Naive thymus-derived CD4-positive, alpha-beta T cell (primary cell): Measurements from ENCODE around the gene UQCRH. TPM values are rescaled to one million over a fixed set of nuclear protein-coding genes. Genes with fewer than 3 reads are reported as not detected.
A peak's percentile ranks its signal among the peaks of the same experiment; 100 is the strongest.

Experiments used
- ATAC-seq: fragments of 150-1000 bp; cut with Tn5 transposase; 2 replicates; pipeline ENCODE4 v1.10.0; 2021; ENCODE audit warnings: mild to moderate bottlenecking, moderate library complexity
- CTCF ChIA-PET: fragments of 350-600 bp; sonication (Branson Sonifier 250); formaldehyde crosslinking; loops from one replicate; lab custom pipeline; 2021; ENCODE audit warnings: antibody characterized with exemption; lab: Charles Lee
- POLR2A ChIA-PET: fragments of 350-600 bp; sonication (Branson Sonifier 250); formaldehyde crosslinking; loops from one replicate; lab custom pipeline; 2021; ENCODE audit warnings: antibody characterized with exemption, inconsistent platforms; lab: Charles Lee
- DNase-seq, 9 donors: peaks; one replicate each; pipeline versions ENCODE4 v3.0.0 to v3.0.0-alpha.2; 2020 to 2022; ENCODE audit warnings: mixed read lengths in 1 of 9
- H3K27ac ChIP-seq: one replicate; pipeline ENCODE4 v1.7.0; 2013; ENCODE audit warnings: mild to moderate bottlenecking, low read depth, low read length, moderate library complexity
- H3K27me3 ChIP-seq, 2 donors: one replicate each; pipeline ENCODE4 v1.7.0; 2013; ENCODE audit warnings: low read length in 2 of 2, mild to moderate bottlenecking in 2 of 2, moderate library complexity in 2 of 2; ENCODE audit not compliant: control insufficient read depth in 2 of 2, insufficient read depth in 2 of 2
- H3K36me3 ChIP-seq, 3 experiments: 1 replicate in 2 of 3; 2 replicates in 1 of 3; pipeline ENCODE4 v1.7.0; 2013; ENCODE audit warnings: low read length in 3 of 3, mild to moderate bottlenecking in 3 of 3, moderate library complexity in 1 of 3; ENCODE audit not compliant: insufficient read depth in 3 of 3, control insufficient read depth in 2 of 3
- H3K4me1 ChIP-seq, 2 donors: one replicate each; pipeline ENCODE4 v1.7.0; 2013; ENCODE audit warnings: low read length in 2 of 2, mild to moderate bottlenecking in 2 of 2, moderate library complexity in 1 of 2; ENCODE audit not compliant: control insufficient read depth in 2 of 2, insufficient read depth in 2 of 2
- H3K4me3 ChIP-seq: 2 replicates; pipeline ENCODE4 v1.7.0; 2013; ENCODE audit warnings: mild to moderate bottlenecking, low read length
- H3K9me3 ChIP-seq, 3 experiments: 1 replicate in 2 of 3; 2 replicates in 1 of 3; pipeline ENCODE4 v1.7.0; 2013; ENCODE audit warnings: low read length in 3 of 3; ENCODE audit not compliant: control insufficient read depth in 2 of 3
- H3K27ac Mint-ChIP-seq, 9 donors: one replicate each; pipeline ENCODE4 v1.8.0; 2020 to 2022; ENCODE audit warnings: mixed read lengths in 9 of 9, mild to moderate bottlenecking in 8 of 9, moderate library complexity in 5 of 9, inconsistent platforms in 2 of 9
- H3K27me3 Mint-ChIP-seq, 5 donors: one replicate each; pipeline ENCODE4 v1.8.0; 2021 to 2022; ENCODE audit warnings: mixed read lengths in 5 of 5, mild to moderate bottlenecking in 1 of 5
- H3K36me3 Mint-ChIP-seq, 5 donors: one replicate each; pipeline ENCODE4 v1.8.0; 2020 to 2022; ENCODE audit warnings: mixed read lengths in 5 of 5, mild to moderate bottlenecking in 3 of 5, inconsistent platforms in 1 of 5
- H3K4me1 Mint-ChIP-seq, 7 donors: one replicate each; pipeline ENCODE4 v1.8.0; 2020 to 2022; ENCODE audit warnings: mixed read lengths in 7 of 7, mild to moderate bottlenecking in 3 of 7, inconsistent platforms in 1 of 7
- H3K4me3 Mint-ChIP-seq, 10 donors: one replicate each; pipeline ENCODE4 v1.8.0; 2020 to 2022; ENCODE audit warnings: mild to moderate bottlenecking in 10 of 10, mixed read lengths in 10 of 10, moderate library complexity in 6 of 10, inconsistent platforms in 2 of 10
- H3K9me3 Mint-ChIP-seq, 11 donors: one replicate each; pipeline ENCODE4 v1.8.0; 2020 to 2022; ENCODE audit warnings: mixed read lengths in 11 of 11, mild to moderate bottlenecking in 4 of 11, inconsistent platforms in 1 of 11, moderate library complexity in 1 of 11
- intact Hi-C, 2 donors: fragments of 100-400 bp; cut with micrococcal nuclease; formaldehyde crosslinking; loops; one replicate each; pipeline ENCODE4 v1.15.1; 2023
- polyA plus RNA-seq, 2 donors: library from polyadenylated mRNA; unstranded; fragments of 300-500 nt; fragmentation: Illumina TruSeq; gene quantifications; one replicate each; pipeline ENCODE4 v1.2.3, GENCODE V29; 2021
- total RNA-seq, 6 experiments: library from RNA in 5 of 6; stranded (reverse) in 5 of 6; gene quantifications; 1 replicate in 5 of 6; 2 replicates in 1 of 6; pipeline ENCODE4 v1.2.3 and lab custom pipeline; 2021 to 2026

Gene UQCRH
- total and polyA plus RNA-seq, 7 experiments from 2014 or later, result 107 to 332 (median 137) TPM

DNA sequence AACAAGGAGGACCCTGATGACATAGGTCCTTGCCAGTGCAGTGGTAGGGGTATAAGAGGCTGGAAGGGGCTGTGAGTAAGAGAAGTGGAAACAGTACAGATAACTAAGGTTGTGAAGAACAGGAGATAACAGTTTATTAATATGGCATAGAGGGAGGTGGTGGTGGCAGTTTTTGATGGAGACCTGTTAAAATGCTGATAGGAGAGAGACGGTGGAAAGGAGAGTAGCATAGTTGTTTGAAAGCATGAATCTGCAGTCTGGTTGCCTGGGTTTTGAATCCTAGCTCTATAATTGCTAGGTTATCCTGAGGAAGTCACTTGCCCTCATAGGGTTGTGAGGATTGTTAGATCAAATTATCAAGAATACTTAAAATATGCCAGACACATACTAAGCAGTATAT, 19.4 kb upstream of the UQCRH start:
- Histone ChIP-seq H3K9me3 (no peaks in the 10 kb centered on the region), H3K4me1 (no peaks in the 10 kb centered on the region), H3K4me3 (no peak overlapping the region), H3K27ac (no peak overlapping the region), H3K36me3 (peaks cover 0 to 51% (median 4%) of the 10 kb centered on the region in 3 experiments), H3K27me3 (no peaks in the 10 kb centered on the region)
- Mint-ChIP-seq H3K4me3 (no peak overlapping the region), H3K36me3 (peaks cover 3 to 28% (median 7%) of the 10 kb centered on the region in 5 donors), H3K4me1 (peaks cover 4 to 33% (median 16%) of the 10 kb centered on the region in 7 donors), H3K27ac (peak overlapping the region in 5 of 9 donors; percentile 4 to 80 (median 36)), H3K27me3 (no peaks in the 10 kb centered on the region), H3K9me3 (no peaks in the 10 kb centered on the region)
- POLR2A ChIA-PET, result interaction anchor here (1.0 to 1.3 kb wide), 2 partner anchors 14 to 21 kb away, joined by 3 to 4 read pairs; no protein-coding TSS in a partner anchor
- intact Hi-C loops, result loop anchor here in 1 of 2 donors (10.0 kb wide), 1 partner anchor 61 kb away; the partner anchor contains the start of gene NSUN4
- DNase-seq (no peak), ATAC-seq (no peak)
- CTCF ChIA-PET, result interaction anchor here (1.2 to 1.5 kb wide), 2 partner anchors 10 to 39 kb away, joined by 3 to 5 read pairs; no protein-coding TSS in a partner anchor

DNA sequence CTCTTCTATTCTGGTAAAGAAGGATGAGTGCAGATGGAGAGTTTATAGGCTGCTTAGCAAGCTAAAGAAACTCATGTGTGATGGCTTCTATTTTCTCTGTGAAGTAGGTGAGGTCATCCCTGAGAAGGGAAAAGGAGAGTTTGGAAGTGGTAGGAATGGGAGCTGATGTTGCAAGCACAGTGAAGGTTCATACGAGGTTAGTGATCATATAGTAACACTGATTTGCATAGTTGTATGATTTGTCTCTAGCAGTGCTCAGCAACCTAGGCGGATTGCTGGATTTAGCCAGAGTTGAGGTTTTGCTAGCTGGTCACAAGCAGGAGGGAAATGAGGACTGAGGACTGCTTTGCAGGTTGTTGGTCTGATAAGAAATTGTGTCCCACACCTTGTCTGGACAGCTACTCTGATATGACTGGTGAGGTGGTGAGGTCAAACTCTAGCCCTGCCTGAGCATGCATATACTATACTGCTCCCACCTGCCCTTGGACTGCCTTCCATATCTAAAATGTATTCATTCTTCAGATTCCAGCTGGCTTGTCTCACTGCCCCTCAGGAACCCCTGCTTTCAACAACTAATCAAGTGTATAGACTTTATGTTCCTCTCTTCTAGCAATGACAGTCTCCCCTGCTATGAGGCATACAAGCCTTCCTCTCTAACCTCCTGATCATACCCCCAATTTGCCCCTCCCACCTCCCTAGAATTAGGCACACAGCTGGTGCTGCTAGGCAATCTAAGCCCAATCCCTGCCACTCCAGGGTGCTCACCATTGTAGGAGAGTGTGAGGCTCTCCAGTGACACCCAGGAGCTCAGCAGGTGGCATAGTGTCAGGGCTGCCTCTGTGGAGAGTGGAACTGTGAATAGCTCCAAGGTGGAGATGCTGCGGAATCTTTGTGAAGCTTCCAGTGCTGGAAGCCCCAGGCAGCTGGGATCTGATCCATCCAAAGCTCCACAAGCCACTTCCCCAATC, 18.6 kb upstream of the UQCRH start:
- intact Hi-C loops, result loop anchor here in 1 of 2 donors (10.0 kb wide), 1 partner anchor 60 kb away; the partner anchor contains the start of gene NSUN4
- Mint-ChIP-seq H3K4me1 (peaks cover 4 to 36% (median 16%) of the 10 kb centered on the region in 7 donors), H3K27me3 (no peaks in the 10 kb centered on the region), H3K36me3 (peaks cover 4 to 33% (median 9%) of the 10 kb centered on the region in 5 donors), H3K27ac (peak overlapping the region in 3 of 9 donors; percentile 34 to 56 (median 41)), H3K4me3 (no peak overlapping the region), H3K9me3 (no peaks in the 10 kb centered on the region)
- ATAC-seq (no peak), DNase-seq (no peak)
- Histone ChIP-seq H3K27me3 (no peaks in the 10 kb centered on the region), H3K9me3 (no peaks in the 10 kb centered on the region), H3K27ac (no peak overlapping the region), H3K4me3 (no peak overlapping the region), H3K36me3 (peaks cover 0 to 43% (median 4%) of the 10 kb centered on the region in 3 experiments), H3K4me1 (no peaks in the 10 kb centered on the region)
- CTCF ChIA-PET, result interaction anchor here (1.2 to 1.5 kb wide), 2 partner anchors 9 to 40 kb away, joined by 3 to 5 read pairs; no protein-coding TSS in a partner anchor
- POLR2A ChIA-PET, result interaction anchor here (1.3 kb wide), 1 partner anchor 13 kb away, joined by 4 read pairs; no protein-coding TSS in a partner anchor

DNA sequence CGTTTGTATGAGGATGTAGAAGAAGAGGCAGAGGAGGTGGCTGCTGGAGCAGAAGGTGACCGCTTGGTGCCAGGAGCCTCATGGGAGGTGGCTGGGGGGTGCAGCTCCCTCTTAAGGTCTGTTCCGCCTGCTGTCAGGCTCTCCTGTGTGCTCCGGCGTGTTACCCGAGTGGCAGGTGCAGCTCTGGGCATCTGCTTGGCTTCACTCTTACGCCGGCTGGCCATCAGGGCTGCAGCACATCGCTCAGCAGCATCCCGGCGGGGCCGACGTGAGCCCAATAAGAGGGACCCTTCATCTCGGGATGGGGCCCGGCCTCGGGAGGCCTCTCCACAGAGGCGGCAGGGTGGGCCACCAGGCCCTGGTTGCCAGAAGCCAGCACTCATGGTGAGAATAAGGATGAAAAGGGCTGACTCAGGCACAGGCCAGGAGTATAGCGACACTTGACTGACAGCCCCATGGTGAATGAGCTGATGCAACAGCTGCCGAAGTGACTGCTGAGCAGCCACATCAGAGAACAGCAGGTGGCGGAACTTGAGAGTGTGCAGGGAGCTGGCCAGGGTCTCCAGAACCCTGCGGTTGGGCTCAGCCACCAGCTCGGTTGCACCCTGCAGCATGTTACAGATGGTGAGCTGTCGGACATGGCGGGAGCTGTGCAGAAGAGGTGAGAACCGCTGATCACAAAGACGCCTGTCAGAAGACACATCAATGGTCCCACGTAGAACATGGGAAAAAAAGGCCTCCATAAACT, 17.6 kb upstream of the UQCRH start:
- no peaks in the 10 kb centered on the region for H3K27me3 ChIP-seq
- H3K9me3 ChIP-seq, result no peaks in the 10 kb centered on the region
- no peak overlapping the region for H3K27ac ChIP-seq
- Mint-ChIP-seq H3K27me3 (no peaks in the 10 kb centered on the region), H3K27ac (peak overlapping the region in 5 of 9 donors; percentile 23 to 58 (median 56)), H3K36me3 (peaks cover 4 to 33% (median 9%) of the 10 kb centered on the region in 5 donors), H3K4me1 (peaks cover 4 to 36% (median 16%) of the 10 kb centered on the region in 7 donors), H3K4me3 (no peak overlapping the region), H3K9me3 (no peaks in the 10 kb centered on the region)
- POLR2A ChIA-PET, result no interaction called here
- H3K4me1 ChIP-seq, result no peaks in the 10 kb centered on the region
- H3K4me3 ChIP-seq, result no peak overlapping the region
- CTCF ChIA-PET, result interaction anchor here (1.1 kb wide), 1 partner anchor 62 kb away, joined by 3 read pairs; no protein-coding TSS in a partner anchor
- ATAC-seq (peak; percentile 26), DNase-seq (peak in 5 of 9 donors; percentile 3 to 38 (median 19))
- H3K36me3 ChIP-seq, result peaks cover 0 to 33% (median 4%) of the 10 kb centered on the region in 3 experiments
- intact Hi-C loops, result loop anchor here (1.0 to 10.0 kb wide), 3 partner anchors 17 to 62 kb away; partner anchors contain the start of genes LRRC41 (in 1 of the 2), NSUN4 (in 1 of the 2) and UQCRH (in 1 of the 2)

DNA sequence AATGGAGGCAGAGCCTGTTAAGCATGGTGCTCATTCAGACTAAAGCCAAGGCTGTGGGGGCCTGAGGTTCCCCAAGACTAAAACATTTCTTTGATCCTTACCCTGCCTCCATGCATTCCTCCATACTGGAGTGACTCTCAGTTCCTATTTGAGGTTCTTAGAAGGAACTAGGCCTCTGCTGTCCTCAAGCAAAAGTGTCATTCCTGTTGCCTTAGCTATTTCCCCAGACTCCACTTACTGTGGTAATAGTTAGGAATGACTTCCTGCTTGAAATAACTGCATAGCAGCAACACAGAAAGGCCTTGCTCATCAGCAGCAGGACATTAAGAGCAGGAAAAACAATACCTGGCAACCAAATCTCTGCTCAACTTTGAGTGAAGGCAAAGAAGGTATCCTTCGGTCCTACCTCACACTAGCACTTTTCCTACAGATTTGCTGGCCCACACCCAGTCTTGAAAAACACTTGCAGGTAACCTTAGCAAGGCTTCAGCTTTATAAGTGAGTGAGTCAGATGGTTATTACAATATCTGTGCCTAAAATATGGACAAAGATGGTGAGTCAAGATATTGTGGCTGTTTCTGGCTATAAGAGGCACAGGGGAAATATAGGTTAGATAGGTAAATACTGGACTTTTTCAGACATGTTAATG, 14.9 kb upstream of the UQCRH start:
- peak overlapping the region in 4 of 9 donors; percentile 26 to 67 (median 39) for H3K27ac Mint-ChIP-seq
- ChIA-PET POLR2A (interaction anchor here (0.6 kb wide), 1 partner anchor 98 kb away, joined by 3 read pairs; no protein-coding TSS in a partner anchor), CTCF (no interaction called here)
- Histone ChIP-seq H3K9me3 (no peaks in the 10 kb centered on the region), H3K27ac (no peak overlapping the region), H3K4me3 (no peak overlapping the region), H3K4me1 (no peaks in the 10 kb centered on the region), H3K36me3 (peaks cover 0 to 26% (median 4%) of the 10 kb centered on the region in 3 experiments), H3K27me3 (no peaks in the 10 kb centered on the region)
- no peak for DNase-seq
- intact Hi-C loops, result loop anchor here in 1 of 2 donors (10.0 kb wide), 1 partner anchor 56 kb away; the partner anchor contains the start of gene NSUN4
- peaks cover 0 to 17% (median 9%) of the 10 kb centered on the region in 5 donors for H3K36me3 Mint-ChIP-seq
- ATAC-seq, result no peak
- H3K4me1 Mint-ChIP-seq, result peaks cover 4 to 36% (median 16%) of the 10 kb centered on the region in 7 donors
- H3K9me3 Mint-ChIP-seq, result no peaks in the 10 kb centered on the region
- no peaks in the 10 kb centered on the region for H3K27me3 Mint-ChIP-seq
- H3K4me3 Mint-ChIP-seq, result no peak overlapping the region

DNA sequence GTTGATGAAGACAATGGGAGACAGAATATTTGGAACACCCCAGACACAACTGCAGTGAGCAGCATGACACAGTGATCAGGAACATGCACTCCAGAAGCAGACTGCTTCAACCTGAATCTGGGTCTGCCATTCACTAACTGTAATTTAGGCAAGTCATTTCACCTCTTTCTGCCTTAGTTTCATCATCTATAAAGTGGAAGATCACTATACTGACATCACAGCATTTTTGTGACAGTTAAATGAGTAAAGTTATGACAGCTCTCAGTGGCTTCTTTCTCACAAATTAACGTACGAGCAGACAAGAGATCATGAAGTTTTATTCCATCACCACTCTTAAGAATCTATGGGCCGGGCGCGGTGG, 14.4 kb upstream of the UQCRH start:
- Mint-ChIP-seq H3K27ac (peak overlapping the region in 3 of 9 donors; percentile 0 to 34 (median 26)), H3K36me3 (peaks cover 0 to 14% (median 9%) of the 10 kb centered on the region in 5 donors), H3K27me3 (no peaks in the 10 kb centered on the region), H3K9me3 (no peaks in the 10 kb centered on the region), H3K4me3 (no peak overlapping the region), H3K4me1 (peaks cover 4 to 33% (median 16%) of the 10 kb centered on the region in 7 donors)
- no peak overlapping the region for H3K4me3 ChIP-seq
- H3K27me3 ChIP-seq, result no peaks in the 10 kb centered on the region
- intact Hi-C loops, result loop anchor here in 1 of 2 donors (10.0 kb wide), 1 partner anchor 56 kb away; the partner anchor contains the start of gene NSUN4
- no peaks in the 10 kb centered on the region for H3K4me1 ChIP-seq
- H3K9me3 ChIP-seq, result no peaks in the 10 kb centered on the region
- H3K36me3 ChIP-seq, result peaks cover 0 to 26% (median 4%) of the 10 kb centered on the region in 3 experiments
- ATAC-seq (no peak), DNase-seq (no peak)
- CTCF ChIA-PET, result no interaction called here
- POLR2A ChIA-PET, result no interaction called here
- no peak overlapping the region for H3K27ac ChIP-seq
